ENCODE data around the gene SURF4.

GRCh38 chr9:133369422-133369821, 6.4 kb downstream of the SURF4 start:
- no peak for TF ChIP-seq SP1 (IDR thresholded peaks at IDR 0.05)
- TF ChIP-seq, protein P1, sequence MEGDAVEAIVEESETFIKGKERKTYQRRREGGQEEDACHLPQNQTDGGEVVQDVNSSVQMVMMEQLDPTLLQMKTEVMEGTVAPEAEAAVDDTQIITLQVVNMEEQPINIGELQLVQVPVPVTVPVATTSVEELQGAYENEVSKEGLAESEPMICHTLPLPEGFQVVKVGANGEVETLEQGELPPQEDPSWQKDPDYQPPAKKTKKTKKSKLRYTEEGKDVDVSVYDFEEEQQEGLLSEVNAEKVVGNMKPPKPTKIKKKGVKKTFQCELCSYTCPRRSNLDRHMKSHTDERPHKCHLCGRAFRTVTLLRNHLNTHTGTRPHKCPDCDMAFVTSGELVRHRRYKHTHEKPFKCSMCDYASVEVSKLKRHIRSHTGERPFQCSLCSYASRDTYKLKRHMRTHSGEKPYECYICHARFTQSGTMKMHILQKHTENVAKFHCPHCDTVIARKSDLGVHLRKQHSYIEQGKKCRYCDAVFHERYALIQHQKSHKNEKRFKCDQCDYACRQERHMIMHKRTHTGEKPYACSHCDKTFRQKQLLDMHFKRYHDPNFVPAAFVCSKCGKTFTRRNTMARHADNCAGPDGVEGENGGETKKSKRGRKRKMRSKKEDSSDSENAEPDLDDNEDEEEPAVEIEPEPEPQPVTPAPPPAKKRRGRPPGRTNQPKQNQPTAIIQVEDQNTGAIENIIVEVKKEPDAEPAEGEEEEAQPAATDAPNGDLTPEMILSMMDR (IDR thresholded peaks at IDR 0.05; ENCODE audit: low read depth, low read length, missing input control), result no peak
- TF ChIP-seq REST (IDR thresholded peaks at IDR 0.05), result no peak
- TF ChIP-seq FOXA2 (IDR thresholded peaks at IDR 0.05), result no peak
- no peak for TF ChIP-seq GABPA (IDR thresholded peaks at IDR 0.05 in 1 of 2, conservative IDR thresholded peaks at IDR 0.05 in 1 of 2)
- TF ChIP-seq RAD21 (IDR thresholded peaks at IDR 0.05), result no peak
- no peak for TF ChIP-seq MAX (IDR thresholded peaks at IDR 0.05)
- TF ChIP-seq, protein P2, sequence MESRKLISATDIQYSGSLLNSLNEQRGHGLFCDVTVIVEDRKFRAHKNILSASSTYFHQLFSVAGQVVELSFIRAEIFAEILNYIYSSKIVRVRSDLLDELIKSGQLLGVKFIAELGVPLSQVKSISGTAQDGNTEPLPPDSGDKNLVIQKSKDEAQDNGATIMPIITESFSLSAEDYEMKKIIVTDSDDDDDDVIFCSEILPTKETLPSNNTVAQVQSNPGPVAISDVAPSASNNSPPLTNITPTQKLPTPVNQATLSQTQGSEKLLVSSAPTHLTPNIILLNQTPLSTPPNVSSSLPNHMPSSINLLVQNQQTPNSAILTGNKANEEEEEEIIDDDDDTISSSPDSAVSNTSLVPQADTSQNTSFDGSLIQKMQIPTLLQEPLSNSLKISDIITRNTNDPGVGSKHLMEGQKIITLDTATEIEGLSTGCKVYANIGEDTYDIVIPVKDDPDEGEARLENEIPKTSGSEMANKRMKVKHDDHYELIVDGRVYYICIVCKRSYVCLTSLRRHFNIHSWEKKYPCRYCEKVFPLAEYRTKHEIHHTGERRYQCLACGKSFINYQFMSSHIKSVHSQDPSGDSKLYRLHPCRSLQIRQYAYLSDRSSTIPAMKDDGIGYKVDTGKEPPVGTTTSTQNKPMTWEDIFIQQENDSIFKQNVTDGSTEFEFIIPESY (IDR thresholded peaks at IDR 0.05), result no peak
